Activated CD4-positive, alpha-beta T cell treated with anti-CD3 and anti-CD28 coated beads, Interleukin-2, Interleukin-4, amounts not matched to agents 100 ng/mL and 50 ng/mL, durations not matched to agents 16 hours and 8 hours (primary cell): ENCODE data around the gene OR5AU1.

Experiments used
- DNase-seq: peaks from one replicate; pipeline ENCODE4 v3.0.0-alpha.2; 2020; ENCODE audit warnings: low spot score

OR5AU1 gene

DNA sequence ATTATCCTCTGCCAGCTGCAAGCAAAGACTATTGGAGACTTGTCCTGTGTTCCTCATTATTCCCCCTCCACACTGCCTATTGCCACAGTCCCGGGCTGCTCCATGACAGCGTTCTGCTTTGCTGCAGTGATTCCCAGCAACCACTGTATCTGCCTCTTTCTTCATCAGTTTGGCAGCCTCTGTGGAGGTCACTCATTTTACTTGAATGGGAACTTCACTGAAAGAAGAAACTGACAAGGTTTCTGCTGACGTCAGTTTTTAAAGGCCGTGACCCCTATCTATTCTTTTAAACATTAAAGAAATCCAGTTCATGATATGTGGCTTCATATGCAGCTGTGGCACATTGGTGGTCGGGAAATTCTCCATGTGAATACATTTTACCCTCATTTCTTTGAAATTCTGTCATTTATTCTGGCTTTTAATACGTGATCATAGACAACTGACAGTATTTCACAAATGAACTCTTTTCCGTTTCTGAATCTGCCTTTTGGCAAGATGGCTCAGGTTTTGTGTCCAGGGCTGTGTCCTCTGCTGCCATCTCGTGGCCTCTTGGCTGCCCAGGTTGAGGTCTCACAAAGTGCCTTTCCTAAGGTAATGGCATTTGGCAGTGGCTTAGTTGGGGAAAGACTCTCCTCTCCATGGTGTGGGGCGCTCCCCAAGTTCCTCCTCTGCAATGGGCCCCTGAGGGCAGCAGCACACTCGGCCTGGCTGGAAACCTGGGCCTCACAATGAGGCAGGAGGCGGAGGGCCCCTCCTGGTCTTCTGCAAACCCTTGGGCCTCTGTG, 49.2 kb downstream of the OR5AU1 start:
- DNase-seq, result peak; percentile 81

DNA sequence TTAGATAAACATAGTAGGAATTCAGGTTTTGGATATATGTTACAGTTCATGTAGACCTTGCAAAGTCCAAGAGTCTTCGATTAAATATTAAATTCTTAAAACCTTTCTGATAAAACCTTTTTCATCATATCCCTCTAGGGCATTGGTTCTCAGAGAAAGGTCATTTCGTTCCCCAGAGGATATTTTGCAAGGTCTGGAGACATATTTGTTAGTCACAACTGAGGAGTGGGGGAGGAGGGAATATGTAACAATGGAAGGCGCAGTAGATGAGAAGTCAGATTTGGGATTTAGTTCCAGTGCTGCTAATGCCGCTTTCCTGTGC, 49.7 kb downstream of the OR5AU1 start:
- DNase-seq, result no peak

DNA sequence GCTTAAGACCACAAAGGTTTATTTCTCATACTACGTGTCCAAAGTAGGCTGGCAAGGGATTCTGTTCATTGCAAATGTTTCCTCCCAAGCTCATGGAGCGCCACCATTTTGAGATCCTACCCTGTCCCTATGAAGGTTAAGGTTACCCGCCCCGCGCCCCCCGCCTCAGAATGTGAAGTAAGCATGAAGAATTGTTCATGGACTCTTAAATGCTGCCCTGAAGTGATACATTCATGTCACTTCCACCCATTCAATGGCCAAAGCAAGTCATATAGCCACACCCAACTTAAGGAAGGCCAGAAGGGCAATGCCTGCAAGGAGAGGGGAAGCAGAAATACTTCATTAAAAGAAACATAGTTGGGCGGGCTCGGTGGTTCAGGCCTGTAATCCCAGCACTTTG, 50.8 kb downstream of the OR5AU1 start:
- DNase-seq, result no peak
